A549 (cell line): Measurements from ENCODE around the gene NPW.

Experiments
- CHD2 ChIP-seq: fragments of 150-350 bp; IDR thresholded peaks from 2 replicates; pipeline ENCODE4 v1.6.1; 2014; ENCODE audit warnings: low read length; ENCODE audit not compliant: partially characterized antibody
- FOSB ChIP-seq: fragments of 250-450 bp; sonication (Bioruptor Pico); IDR thresholded peaks from 2 replicates; pipeline ENCODE4 v1.5.0; 2020; ENCODE audit warnings: mild to moderate bottlenecking, moderate library complexity
- RARB ChIP-seq: fragments of 250-450 bp; sonication (Bioruptor Pico); IDR thresholded peaks from 2 replicates; pipeline ENCODE4 v1.8.0; 2021; ENCODE audit warnings: mild to moderate bottlenecking, moderate library complexity

- TF ChIP-seq CHD2 = no peak
- no peak for TF ChIP-seq FOSB (CRISPR knock-in tag)
- TF ChIP-seq RARB (CRISPR knock-in tag) = no peak
These were observed 11.5 kb upstream of the NPW start for GRCh38 chr16:2008009-2008526.
